ENCODE data around the gene MFSD1.
"Not testable (repeated sequence)": the region's sequence is repeated elsewhere in the genome, so short reads cannot be mapped to it uniquely, and the experiment has no call there.

Gene MFSD1

DNA sequence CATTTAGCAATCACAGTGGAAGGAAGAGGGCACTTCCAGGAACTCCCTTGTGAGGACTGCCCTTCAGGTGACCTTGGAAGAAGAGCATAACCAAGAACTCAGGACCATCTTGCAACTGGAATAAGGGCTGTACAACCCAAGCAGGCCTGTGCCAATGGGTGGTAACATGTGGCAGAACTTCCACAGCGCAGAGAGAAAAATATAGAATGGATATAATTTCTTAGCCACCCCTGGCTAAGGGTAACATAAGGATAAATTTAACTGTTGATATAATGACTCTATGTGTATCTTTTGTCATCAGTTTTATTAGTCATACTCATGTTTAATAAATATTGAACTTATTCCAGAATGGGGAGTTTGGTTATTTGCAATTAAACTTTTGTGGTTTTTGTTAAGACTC is 13.4 kb upstream of the MFSD1 start:
- TF ChIP-seq, protein P1, sequence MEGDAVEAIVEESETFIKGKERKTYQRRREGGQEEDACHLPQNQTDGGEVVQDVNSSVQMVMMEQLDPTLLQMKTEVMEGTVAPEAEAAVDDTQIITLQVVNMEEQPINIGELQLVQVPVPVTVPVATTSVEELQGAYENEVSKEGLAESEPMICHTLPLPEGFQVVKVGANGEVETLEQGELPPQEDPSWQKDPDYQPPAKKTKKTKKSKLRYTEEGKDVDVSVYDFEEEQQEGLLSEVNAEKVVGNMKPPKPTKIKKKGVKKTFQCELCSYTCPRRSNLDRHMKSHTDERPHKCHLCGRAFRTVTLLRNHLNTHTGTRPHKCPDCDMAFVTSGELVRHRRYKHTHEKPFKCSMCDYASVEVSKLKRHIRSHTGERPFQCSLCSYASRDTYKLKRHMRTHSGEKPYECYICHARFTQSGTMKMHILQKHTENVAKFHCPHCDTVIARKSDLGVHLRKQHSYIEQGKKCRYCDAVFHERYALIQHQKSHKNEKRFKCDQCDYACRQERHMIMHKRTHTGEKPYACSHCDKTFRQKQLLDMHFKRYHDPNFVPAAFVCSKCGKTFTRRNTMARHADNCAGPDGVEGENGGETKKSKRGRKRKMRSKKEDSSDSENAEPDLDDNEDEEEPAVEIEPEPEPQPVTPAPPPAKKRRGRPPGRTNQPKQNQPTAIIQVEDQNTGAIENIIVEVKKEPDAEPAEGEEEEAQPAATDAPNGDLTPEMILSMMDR (IDR thresholded peaks at IDR 0.05; ENCODE audit: low read depth, low read length), result no peak
- TF ChIP-seq EZH2phosphoT487 (IDR thresholded peaks at IDR 0.05; ENCODE audit: low read depth), result no peak
- no peak overlapping the region for H2AFZ ChIP-seq (ENCODE audit: low read depth, low read length)
- no peak overlapping the region for H3K27ac ChIP-seq (ENCODE audit: low read length)
- no peaks in the 10 kb centered on the region for H3K9me3 ChIP-seq (ENCODE audit: insufficient read depth, low read length)
- peaks cover 4% of the 10 kb centered on the region; the same call in 1 of the 2 replicates for H3K4me1 ChIP-seq (ENCODE audit: low read length)
- H3K36me3 ChIP-seq (replicated peaks; ENCODE audit: low read depth, low read length), result no peaks in the 10 kb centered on the region
- H3K4me3 ChIP-seq (ENCODE audit: low read length), result no peak overlapping the region
- H3K79me2 ChIP-seq (ENCODE audit: low read length), result no peaks in the 10 kb centered on the region
- H4K20me1 ChIP-seq (ENCODE audit: insufficient read depth, low read length), result no peaks in the 10 kb centered on the region
- H3K27me3 ChIP-seq (ENCODE audit: low read depth, low read length), result no peaks in the 10 kb centered on the region
- no peak overlapping the region for H3K4me2 ChIP-seq (ENCODE audit: low read length)
- H3K9ac ChIP-seq (ENCODE audit: low read length), result no peak overlapping the region

DNA sequence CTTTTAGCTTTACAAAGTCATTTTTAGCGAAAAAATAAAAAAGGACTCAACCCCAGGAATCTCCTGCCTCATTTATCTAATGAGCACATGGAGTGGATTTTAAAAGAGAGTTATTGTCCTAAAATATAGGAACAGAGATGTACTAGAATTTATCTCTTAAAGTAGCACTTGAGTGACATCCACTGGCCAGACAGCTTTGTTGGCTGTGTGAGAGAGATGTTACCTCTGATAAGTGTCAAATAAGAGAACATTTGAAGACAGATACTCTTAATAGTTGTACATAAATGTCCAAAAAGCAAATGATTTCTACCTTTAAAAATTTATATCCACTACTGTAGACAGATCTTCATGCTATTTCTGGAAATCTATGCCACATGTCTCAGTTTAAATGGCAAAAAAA is 12.3 kb upstream of the MFSD1 start:
- TF ChIP-seq, protein P1 (IDR thresholded peaks at IDR 0.05; ENCODE audit: low read depth, low read length), result peak; percentile 37
- TF ChIP-seq EZH2phosphoT487 (IDR thresholded peaks at IDR 0.05; ENCODE audit: low read depth), result no peak
- no peaks in the 10 kb centered on the region for H3K9me3 ChIP-seq (ENCODE audit: insufficient read depth, low read length)
- H3K27ac ChIP-seq (ENCODE audit: low read length), result no peak overlapping the region
- no peak overlapping the region for H3K4me2 ChIP-seq (ENCODE audit: low read length)
- no peak overlapping the region for H3K4me3 ChIP-seq (ENCODE audit: low read length)
- no peak overlapping the region for H2AFZ ChIP-seq (ENCODE audit: low read depth, low read length)
- H3K79me2 ChIP-seq (ENCODE audit: low read length), result no peaks in the 10 kb centered on the region
- no peak overlapping the region for H3K9ac ChIP-seq (ENCODE audit: low read length)
- H3K36me3 ChIP-seq (replicated peaks; ENCODE audit: low read depth, low read length), result no peaks in the 10 kb centered on the region
- no peaks in the 10 kb centered on the region for H3K27me3 ChIP-seq (ENCODE audit: low read depth, low read length)
- H3K4me1 ChIP-seq (ENCODE audit: low read length), result peaks cover 4% of the 10 kb centered on the region; the same call in 1 of the 2 replicates
- no peaks in the 10 kb centered on the region for H4K20me1 ChIP-seq (ENCODE audit: insufficient read depth, low read length)

DNA sequence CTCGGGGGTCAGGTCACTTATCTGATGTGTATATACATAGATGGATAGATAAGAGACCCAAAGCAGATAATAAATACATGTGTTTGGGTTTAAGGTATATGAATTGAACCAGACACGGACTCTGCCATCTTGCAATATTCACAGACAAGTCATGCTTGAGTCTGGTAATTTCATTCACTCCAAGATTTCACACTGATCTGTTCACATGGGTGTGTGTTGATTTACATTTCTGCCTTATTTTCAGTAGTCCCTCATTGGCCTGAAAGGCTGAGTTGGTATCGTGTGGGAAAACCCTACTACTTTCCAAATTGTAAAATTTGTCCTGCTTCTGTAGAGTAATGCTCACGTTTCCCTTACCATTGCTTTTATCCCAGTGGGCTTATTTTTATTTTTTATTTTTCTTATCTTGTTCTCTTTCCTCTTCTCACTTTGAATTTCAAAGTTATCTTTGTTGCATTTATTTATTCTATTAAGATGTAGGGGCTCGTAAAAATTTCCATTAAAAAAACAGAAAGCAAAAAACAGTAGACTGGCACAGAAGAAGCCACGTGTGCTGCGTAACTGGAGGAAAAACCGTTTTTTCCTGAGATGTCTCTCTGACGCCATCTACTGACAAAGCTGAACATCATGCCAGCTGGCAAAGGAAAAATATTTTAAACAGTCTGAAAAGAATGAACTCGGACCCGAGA is 10.8 kb upstream of the MFSD1 start:
- Histone ChIP-seq H3K9me3 (ENCODE audit: insufficient read depth, low read length) (no peaks in the 10 kb centered on the region), H4K20me1 (ENCODE audit: insufficient read depth, low read length) (no peaks in the 10 kb centered on the region), H3K4me1 (ENCODE audit: low read length) (peaks cover 4% of the 10 kb centered on the region; the same call in 1 of the 2 replicates), H3K36me3 (replicated peaks; ENCODE audit: low read depth, low read length) (no peaks in the 10 kb centered on the region), H3K4me2 (ENCODE audit: low read length) (peak overlapping the region; percentile 76), H3K27ac (ENCODE audit: low read length) (no peak overlapping the region), H3K9ac (ENCODE audit: low read length) (peak overlapping the region; percentile 43), H2AFZ (ENCODE audit: low read depth, low read length) (peak overlapping the region; percentile 92), H3K79me2 (ENCODE audit: low read length) (no peaks in the 10 kb centered on the region), H3K4me3 (ENCODE audit: low read length) (peak overlapping the region; percentile 63), H3K27me3 (ENCODE audit: low read depth, low read length) (no peaks in the 10 kb centered on the region)
- TF ChIP-seq EZH2phosphoT487 (IDR thresholded peaks at IDR 0.05; ENCODE audit: low read depth), result no peak
- TF ChIP-seq, protein P1 (IDR thresholded peaks at IDR 0.05; ENCODE audit: low read depth, low read length), result peak; percentile 83

DNA sequence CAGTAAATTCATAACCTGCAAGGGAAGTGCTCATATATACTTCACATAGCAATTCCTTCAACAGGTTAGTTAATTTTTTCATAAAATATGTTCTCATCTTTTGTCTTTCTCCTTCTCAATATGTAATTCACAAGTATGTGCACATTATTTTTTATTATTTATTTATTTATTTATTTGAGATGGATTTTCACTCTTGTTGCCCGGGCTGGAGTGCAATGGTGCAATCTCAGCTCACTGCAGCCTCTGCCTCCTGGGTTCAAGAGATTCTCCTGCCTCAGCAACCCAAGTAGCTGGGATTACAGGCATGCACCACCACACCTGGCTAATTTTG is 10.3 kb upstream of the MFSD1 start:
- not testable (repeated sequence) for H4K20me1 ChIP-seq (ENCODE audit: insufficient read depth, low read length); H3K79me2 ChIP-seq (ENCODE audit: low read length); H3K27me3 ChIP-seq (ENCODE audit: low read depth, low read length); H3K27ac ChIP-seq (ENCODE audit: low read length); H3K9ac ChIP-seq (ENCODE audit: low read length); H3K9me3 ChIP-seq (ENCODE audit: insufficient read depth, low read length); H3K36me3 ChIP-seq (replicated peaks; ENCODE audit: low read depth, low read length); H3K4me1 ChIP-seq (ENCODE audit: low read length)
- H3K4me2 ChIP-seq (ENCODE audit: low read length), result peak overlapping the region; percentile 76
- H3K4me3 ChIP-seq (ENCODE audit: low read length), result peak overlapping the region; percentile 63; the same call in 1 of the 2 replicates
- peak overlapping the region; percentile 92; the same call in 1 of the 2 replicates for H2AFZ ChIP-seq (ENCODE audit: low read depth, low read length)
